ENCODE results near the gene RCBTB1.
"Not testable (repeated sequence)": the region's sequence is repeated elsewhere in the genome, so short reads cannot be mapped to it uniquely, and the experiment has no call there.

The RCBTB1 gene

DNA sequence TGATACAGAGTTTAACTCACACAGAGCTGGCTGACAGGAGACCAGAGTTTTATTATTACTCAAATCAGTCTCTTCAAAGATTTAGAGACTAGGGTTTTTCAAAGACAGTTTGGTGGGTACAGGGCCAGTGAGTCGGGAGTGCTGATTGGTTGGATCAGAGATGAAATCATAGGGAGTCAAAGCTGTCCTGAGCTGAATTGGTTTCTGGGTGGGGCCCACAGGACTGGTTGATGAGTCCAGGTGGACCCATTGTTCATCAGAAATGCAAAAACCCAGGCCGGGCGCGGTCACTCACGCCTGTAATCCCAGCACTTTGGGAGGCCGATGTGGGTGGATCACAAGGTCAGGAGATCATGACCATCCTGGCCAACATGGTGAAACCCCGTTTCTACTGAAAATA, 17.3 kb upstream of the RCBTB1 start:
- DNase-seq: not testable (repeated sequence)

DNA sequence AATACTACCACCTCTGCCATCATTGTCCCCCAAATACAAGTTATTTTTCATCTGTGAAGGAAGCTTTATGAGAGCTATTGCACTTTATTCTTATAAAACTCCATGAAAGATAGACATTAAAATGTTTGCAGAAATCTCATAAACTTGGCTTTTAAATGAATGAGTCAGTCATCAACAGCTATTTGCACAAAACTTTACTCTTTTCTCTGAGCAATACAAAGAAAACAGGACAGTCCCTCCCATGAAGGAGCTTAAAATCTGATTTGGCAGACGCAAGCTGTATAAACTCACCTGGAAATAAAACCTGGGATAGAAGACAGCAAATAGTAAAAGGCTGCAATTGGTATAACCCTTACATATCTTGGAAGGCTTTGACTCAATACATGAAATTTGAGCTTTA, 16.6 kb upstream of the RCBTB1 start:
- DNase-seq: no peak

- DNase-seq: no peak
These were observed 11.8 kb upstream of the RCBTB1 start for GRCh38 chr13:49597043-49597641.

GRCh38 chr13:49596221-49596620, 10.9 kb upstream of the RCBTB1 start:
- no peak for DNase-seq

GRCh38 chr13:49594576-49594975, 9.2 kb upstream of the RCBTB1 start:
- DNase-seq: no peak

DNA sequence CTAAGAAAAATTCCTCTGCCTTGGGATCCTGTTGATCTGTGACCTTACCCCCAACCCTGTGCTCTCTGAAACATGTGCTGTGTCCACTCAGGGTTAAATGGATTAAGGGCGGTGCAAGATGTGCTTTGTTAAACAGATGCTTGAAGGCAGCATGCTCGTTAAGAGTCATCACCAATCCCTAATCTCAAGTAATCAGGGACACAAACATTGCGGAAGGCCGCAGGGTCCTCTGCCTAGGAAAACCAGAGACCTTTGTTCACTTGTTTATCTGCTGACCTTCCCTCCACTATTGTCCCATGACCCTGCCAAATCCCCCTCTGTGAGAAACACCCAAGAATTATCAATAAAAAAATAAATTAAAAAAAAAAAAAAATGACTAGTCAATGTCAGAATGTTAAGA, 8.5 kb upstream of the RCBTB1 start:
- DNase-seq: not testable (repeated sequence)

DNA sequence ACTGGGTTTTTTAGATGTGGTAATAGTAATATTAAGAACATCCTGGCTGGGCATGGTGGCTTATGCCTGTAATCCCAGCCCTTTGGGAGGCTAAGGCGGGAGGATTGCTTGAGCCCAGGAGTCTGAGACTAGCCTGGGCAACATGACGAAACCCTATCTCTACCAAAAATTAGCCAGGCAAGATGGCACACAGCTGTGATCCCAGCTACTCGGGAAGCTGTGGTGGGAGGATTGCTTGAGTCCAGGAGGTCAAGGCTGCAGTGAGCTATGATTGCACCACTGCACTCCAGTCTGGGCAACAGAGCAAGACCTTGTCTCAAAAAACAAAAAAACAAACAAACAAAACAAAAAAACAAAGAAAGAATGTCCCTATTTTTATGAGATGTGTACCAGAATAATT, 5.4 kb upstream of the RCBTB1 start:
- not testable (repeated sequence) for DNase-seq

GRCh38 chr13:49587311-49587847, 2.0 kb upstream of the RCBTB1 start:
- DNase-seq: no peak

GRCh38 chr13:49586717-49587116, 1.4 kb upstream of the RCBTB1 start:
- no peak for DNase-seq

GRCh38 chr13:49584771-49585182, 581 bp downstream of the RCBTB1 start:
- DNase-seq: no peak

- DNase-seq: no peak
These were observed 4.2 kb downstream of the RCBTB1 start for GRCh38 chr13:49580980-49581680.

GRCh38 chr13:49579501-49579900, 5.9 kb downstream of the RCBTB1 start:
- no peak for DNase-seq

DNA sequence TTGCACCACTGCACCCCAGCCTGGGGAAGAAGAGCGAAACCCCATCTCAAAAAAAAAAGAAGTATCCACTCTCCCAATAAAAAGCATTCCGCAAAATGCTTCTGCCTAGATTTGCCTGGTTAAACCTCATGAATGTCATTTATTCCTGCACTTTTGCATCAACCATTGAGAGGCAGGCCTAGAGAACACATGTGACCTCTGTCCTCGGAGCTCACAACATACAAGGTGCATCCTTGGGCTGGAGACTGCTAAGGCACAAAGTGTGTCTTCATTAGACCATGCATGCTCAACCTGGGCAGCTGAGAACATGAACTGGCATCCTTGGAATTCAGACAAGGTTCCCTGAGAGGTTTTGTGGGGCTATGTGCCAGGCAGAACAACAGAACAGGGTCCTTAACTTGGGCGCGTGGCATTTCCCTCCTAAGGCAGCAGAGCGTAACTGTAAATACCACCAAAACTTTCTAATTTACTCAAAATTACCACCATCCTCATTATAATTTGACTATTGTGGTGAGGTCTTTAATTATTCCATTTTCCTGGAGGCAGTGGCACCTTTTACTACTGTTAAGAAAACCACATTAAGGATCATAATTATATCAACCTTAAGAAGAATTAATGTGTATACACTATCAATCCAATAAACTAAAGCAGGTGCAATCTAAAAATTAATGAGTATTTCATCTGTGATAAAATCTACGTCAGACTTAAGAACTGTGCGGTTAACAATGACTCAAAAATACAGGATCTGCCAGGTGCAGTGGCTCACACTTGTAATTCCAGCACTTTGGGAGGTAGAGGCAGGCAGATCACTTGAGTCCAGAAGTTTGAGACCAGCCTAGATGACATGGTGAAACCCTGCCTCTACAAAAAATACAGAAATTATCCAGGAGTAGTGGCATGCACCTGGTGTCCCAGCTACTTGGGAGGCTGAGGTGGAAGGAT, 13.8 kb downstream of the RCBTB1 start:
- no peak for DNase-seq

- DNase-seq: no peak
These were observed 15.2 kb downstream of the RCBTB1 start for GRCh38 chr13:49569993-49570689.

GRCh38 chr13:49567491-49567890, 17.9 kb downstream of the RCBTB1 start:
- DNase-seq: no peak

DNA sequence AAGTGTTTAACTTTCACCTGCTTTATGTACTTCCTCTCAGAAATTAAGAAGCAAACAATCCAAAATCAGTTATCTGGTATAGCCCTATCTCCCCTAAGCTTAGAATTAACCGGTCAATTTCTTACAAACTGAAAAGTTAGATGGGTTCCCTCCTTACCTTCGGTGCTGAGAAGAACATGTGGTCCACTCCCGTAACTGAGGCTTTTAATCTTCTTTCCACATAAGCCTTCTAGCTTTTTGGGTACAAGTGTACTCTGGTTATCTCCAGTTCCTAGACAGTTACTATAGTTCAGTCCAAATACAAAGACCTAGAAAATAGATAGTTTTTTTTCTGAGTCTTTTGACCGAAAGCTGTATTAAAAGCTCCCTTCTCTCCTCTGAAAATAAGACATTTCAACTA, 18.9 kb downstream of the RCBTB1 start:
- no peak for DNase-seq

DNA sequence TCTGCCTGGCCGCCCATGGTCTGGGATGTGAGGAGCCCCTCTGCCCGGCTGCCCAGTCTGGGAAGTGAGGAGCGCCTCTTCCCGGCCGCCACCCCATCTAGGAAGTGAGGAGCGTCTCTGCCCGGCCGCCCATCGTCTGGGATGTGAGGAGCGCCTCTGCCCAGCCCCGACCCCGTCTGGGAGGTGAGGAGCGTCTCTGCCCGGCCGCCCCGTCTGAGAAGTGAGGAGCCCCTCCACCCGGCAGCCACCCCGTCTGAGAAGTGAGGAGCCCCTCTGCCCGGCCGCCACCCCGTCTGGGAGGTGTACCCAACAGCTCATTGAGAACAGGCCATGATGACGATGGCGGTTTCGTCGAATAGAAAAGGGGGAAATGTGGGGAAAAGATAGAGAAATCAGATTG, 19.9 kb downstream of the RCBTB1 start:
- DNase-seq: not testable (repeated sequence)

- no peak for DNase-seq
These were observed 21.8 kb downstream of the RCBTB1 start for GRCh38 chr13:49563516-49563915.

DNA sequence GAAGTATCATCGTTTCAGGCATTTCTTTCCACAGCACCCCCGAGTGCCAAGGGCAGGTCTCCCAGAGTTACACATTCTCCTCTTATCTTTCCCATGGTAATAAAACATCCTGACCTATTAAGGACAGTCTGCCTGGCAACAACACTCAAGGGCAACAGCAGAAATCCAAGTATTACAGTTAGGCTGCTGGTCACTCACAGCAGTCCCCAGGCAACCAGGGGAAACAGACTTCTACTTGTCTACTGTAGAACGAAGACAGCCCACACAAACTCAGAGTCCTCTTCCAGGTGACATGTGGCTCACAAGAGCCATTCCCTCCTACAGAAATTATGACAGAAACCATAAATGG, 24.3 kb downstream of the RCBTB1 start:
- no peak for DNase-seq

DNA sequence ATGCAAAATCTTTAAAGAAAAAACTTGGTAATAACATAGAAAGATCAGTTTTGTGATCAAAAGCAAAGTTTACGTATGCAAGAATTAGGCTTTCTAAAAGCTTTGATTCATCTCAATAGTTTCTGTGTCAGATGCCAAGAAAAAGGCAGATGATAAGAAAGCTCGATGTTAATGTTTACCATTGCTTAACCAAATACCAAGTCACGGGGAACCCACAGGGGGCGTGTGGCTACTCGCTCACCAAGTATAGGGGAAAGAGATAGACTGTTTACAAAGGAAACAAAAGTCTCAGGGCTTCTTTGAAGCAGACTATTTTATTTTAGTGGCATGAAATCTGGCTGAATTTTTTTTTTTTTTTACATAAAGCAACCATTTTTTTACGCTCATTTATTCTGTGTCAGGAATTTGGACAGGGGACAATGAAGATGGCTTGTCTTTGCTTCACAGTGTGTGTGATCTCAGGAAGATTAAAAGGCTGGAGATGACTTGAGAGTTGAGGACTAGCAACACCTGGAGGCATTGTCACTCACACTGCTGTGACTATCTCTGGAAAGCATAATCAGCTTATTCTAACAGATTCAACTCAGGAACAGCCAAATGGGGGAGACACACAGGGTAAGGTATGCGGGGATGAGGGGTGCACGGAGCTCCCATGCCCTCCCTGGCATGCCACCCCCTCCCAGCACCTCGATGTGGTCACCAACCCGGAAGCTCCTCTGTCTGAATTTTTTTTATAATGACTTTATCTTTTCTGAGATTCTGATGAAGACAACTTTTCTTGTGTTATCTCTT, 24.9 kb downstream of the RCBTB1 start:
- no peak for DNase-seq

DNA sequence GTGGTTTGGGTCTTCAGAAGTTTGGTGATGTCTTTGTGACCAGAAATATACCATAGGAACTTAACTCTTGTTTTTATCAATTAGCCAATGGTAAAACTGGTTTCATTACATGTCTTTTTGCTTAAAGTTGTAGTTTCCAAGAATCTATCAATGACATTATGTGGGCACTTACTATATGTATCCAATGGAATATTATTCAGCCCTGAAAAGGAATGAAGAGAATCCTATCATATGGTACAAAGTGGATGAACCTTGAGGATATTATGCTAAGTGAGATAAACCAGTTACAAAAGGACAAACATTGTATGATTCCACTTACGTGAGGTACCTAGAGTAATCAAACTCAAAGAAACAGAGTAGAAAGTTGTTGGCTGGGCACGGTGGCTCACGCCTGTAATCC, 26.4 kb downstream of the RCBTB1 start:
- DNase-seq: no peak

- no peak for DNase-seq
These were observed 31.0 kb downstream of the RCBTB1 start for GRCh38 chr13:49554387-49554786.
